Mesenchymal stem cell (in vitro differentiated cells and primary cell): ENCODE data around the gene TSPAN4.

ENCODE experiments used
- DNase-seq: peaks from one replicate; pipeline ENCODE4 v3.0.0-alpha.2; 2013
- H2AFZ ChIP-seq: one replicate; pipeline ENCODE4 v1.6.1; 2013; ENCODE audit warnings: low read depth, mild to moderate bottlenecking, control low read depth, inconsistent platforms, low read length, moderate library complexity
- H2AK5ac ChIP-seq: 2 replicates; pipeline ENCODE4 v1.6.1; 2013; ENCODE audit warnings: low read length, moderate library complexity, mild to moderate bottlenecking, inconsistent platforms; ENCODE audit not compliant: severe bottlenecking
- H2BK120ac ChIP-seq: one replicate; pipeline ENCODE4 v1.6.1; 2013; ENCODE audit warnings: low read depth, mild to moderate bottlenecking, inconsistent platforms, low read length, moderate library complexity
- H2BK12ac ChIP-seq, 2 experiments: one replicate each; pipeline ENCODE4 v1.6.1; 2013; ENCODE audit warnings: inconsistent platforms in 2 of 2, low read length in 2 of 2, mild to moderate bottlenecking in 2 of 2, moderate library complexity in 2 of 2, control low read depth in 1 of 2
- H2BK15ac ChIP-seq: one replicate; pipeline ENCODE4 v1.6.1; 2013; ENCODE audit warnings: mild to moderate bottlenecking, low read depth, inconsistent platforms; ENCODE audit not compliant: poor library complexity, severe bottlenecking
- H2BK5ac ChIP-seq: 2 replicates; pipeline ENCODE4 v1.6.1; 2013; ENCODE audit warnings: low read depth, mild to moderate bottlenecking, low read length, control low read depth, inconsistent platforms; ENCODE audit not compliant: poor library complexity, severe bottlenecking
- H3K14ac ChIP-seq, 2 experiments: one replicate each; pipeline ENCODE4 v1.6.1; 2013; ENCODE audit warnings: inconsistent platforms in 2 of 2, low read length in 2 of 2, control low read depth in 1 of 2, mild to moderate bottlenecking in 1 of 2, moderate library complexity in 1 of 2
- H3K18ac ChIP-seq, 2 experiments: one replicate each; pipeline ENCODE4 v1.6.1; 2013; ENCODE audit warnings: inconsistent platforms in 2 of 2, low read length in 2 of 2, control low read depth in 1 of 2, low read depth in 1 of 2, mild to moderate bottlenecking in 1 of 2
- H3K23ac ChIP-seq, 2 experiments: one replicate each; pipeline ENCODE4 v1.6.1; 2013; ENCODE audit warnings: inconsistent platforms in 2 of 2, low read length in 2 of 2, mild to moderate bottlenecking in 2 of 2, moderate library complexity in 2 of 2, control low read depth in 1 of 2
- H3K27ac ChIP-seq: 2 replicates; pipeline ENCODE4 v1.5.1; 2013; ENCODE audit warnings: mild to moderate bottlenecking, moderate library complexity, low read length, control low read depth, inconsistent platforms; ENCODE audit not compliant: poor library complexity, severe bottlenecking
- H3K27me3 ChIP-seq, 2 experiments: 2 replicates each; pipeline versions ENCODE4 v1.6.1 to v1.7.0; 2013; ENCODE audit warnings: low read length in 2 of 2, mild to moderate bottlenecking in 2 of 2, moderate library complexity in 2 of 2, control low read depth in 1 of 2, inconsistent platforms in 1 of 2; ENCODE audit not compliant: control insufficient read depth in 1 of 2, insufficient read depth in 1 of 2
- H3K36me3 ChIP-seq, 2 experiments: 2 replicates each; pipeline versions ENCODE4 v1.6.1 to v1.7.0; 2013; ENCODE audit warnings: low read length in 2 of 2, control low read depth in 1 of 2, inconsistent platforms in 1 of 2, low read depth in 1 of 2, mild to moderate bottlenecking in 1 of 2; ENCODE audit not compliant: insufficient read depth in 2 of 2, control insufficient read depth in 1 of 2
- H3K4ac ChIP-seq, 2 experiments: one replicate each; pipeline ENCODE4 v1.6.1; 2013; ENCODE audit warnings: inconsistent platforms in 2 of 2, low read length in 2 of 2, mild to moderate bottlenecking in 2 of 2, moderate library complexity in 2 of 2, control low read depth in 1 of 2, low read depth in 1 of 2
- H3K4me1 ChIP-seq: 2 replicates; pipeline ENCODE4 v1.6.1; 2013; ENCODE audit warnings: low read depth, low read length, control low read depth; ENCODE audit not compliant: control insufficient read depth, insufficient read depth
- H3K4me2 ChIP-seq: 2 replicates; pipeline ENCODE4 v1.6.1; 2013; ENCODE audit warnings: low read length, mild to moderate bottlenecking, inconsistent platforms; ENCODE audit not compliant: poor library complexity, severe bottlenecking
- H3K4me3 ChIP-seq, 2 experiments: 2 replicates each; pipeline versions ENCODE4 v1.5.1 to v1.7.0; 2013; ENCODE audit warnings: low read length in 2 of 2, mild to moderate bottlenecking in 2 of 2, control low read depth in 1 of 2, low read depth in 1 of 2; ENCODE audit not compliant: insufficient read depth in 1 of 2
- H3K79me1 ChIP-seq: replicated peaks from 2 replicates; pipeline ENCODE4 v1.6.1; 2013; ENCODE audit warnings: mild to moderate bottlenecking, control low read depth, low read length, inconsistent platforms; ENCODE audit not compliant: poor library complexity, severe bottlenecking
- H3K9ac ChIP-seq: 2 replicates; pipeline ENCODE4 v1.7.0; 2013; ENCODE audit warnings: mild to moderate bottlenecking, low read length, moderate library complexity
- H3K9me3 ChIP-seq: 2 replicates; pipeline ENCODE4 v1.7.0; 2013; ENCODE audit warnings: mild to moderate bottlenecking, low read length; ENCODE audit not compliant: control insufficient read depth
- H4K8ac ChIP-seq: one replicate; pipeline ENCODE4 v1.6.1; 2013; ENCODE audit warnings: inconsistent platforms, mild to moderate bottlenecking, low read length, moderate library complexity
- H4K91ac ChIP-seq: one replicate; pipeline ENCODE4 v1.6.1; 2013; ENCODE audit warnings: mild to moderate bottlenecking, low read length, inconsistent platforms
- WGBS: methylation state at CpG from one replicate; pipeline ENCODE4 v1.1.7; 2013; ENCODE audit warnings: mixed read lengths; 5-methylcytosine and 5-hydroxymethylcytosine counted together

TSPAN4 gene

GRCh38 chr11:831961-832528, 10.6 kb upstream of the TSPAN4 start:
- Histone ChIP-seq H3K4me1 (peaks cover 78% of the 10 kb centered on the region), H3K18ac (peak overlapping the region; percentile 56 to 94), H3K23ac (peak overlapping the region in 1 of 2 experiments; percentile 6), H4K91ac (peak overlapping the region; percentile 86), H2BK5ac (peak overlapping the region; percentile 31), H3K36me3 (peaks cover 10 to 13% of the 10 kb centered on the region in 2 experiments), H2AFZ (no peak overlapping the region), H2AK5ac (peak overlapping the region; percentile 23), H3K27me3 (peaks cover 0 to 12% of the 10 kb centered on the region in 2 experiments), H3K4me3 (peak overlapping the region; percentile 73 to 78), H3K27ac (peak overlapping the region; percentile 71), H2BK15ac (peak overlapping the region; percentile 34), H3K9ac (peak overlapping the region; percentile 78), H2BK120ac (no peak overlapping the region), H3K79me1 (no peaks in the 10 kb centered on the region), H3K4ac (peak overlapping the region; percentile 83 to 90), H3K4me2 (peak overlapping the region; percentile 81), H2BK12ac (peak overlapping the region; percentile 12 to 86), H3K14ac (peak overlapping the region in 1 of 2 experiments; percentile 91), H4K8ac (peak overlapping the region; percentile 73), H3K9me3 (no peaks in the 10 kb centered on the region)
- 59% methylated on average over 17 of the region's 23 CpGs for WGBS
- DNase-seq = no peak

GRCh38 chr11:832529-833113, 10.0 kb upstream of the TSPAN4 start, which contains the start of gene CD151:
Gene CD151 (plus strand): TSS chr11:832952. CDS start chr11:836070, 3,118 bp downstream.
- Histone ChIP-seq H3K14ac (peak within 1 kb of the TSS in 1 of 2 experiments; percentile 91), H3K9me3 (no peaks in the 10 kb centered on the region), H4K8ac (peak within 1 kb of the TSS; percentile 73), H2AFZ (peak within 1 kb of the TSS; percentile 90), H2BK120ac (peak within 1 kb of the TSS; percentile 84), H2BK15ac (peak within 1 kb of the TSS; percentile 78), H3K36me3 (peaks cover 16 to 19% of the 10 kb centered on the region in 2 experiments), H3K27me3 (peaks cover 0 to 8% of the 10 kb centered on the region in 2 experiments), H3K79me1 (no peaks in the 10 kb centered on the region), H3K9ac (peak within 1 kb of the TSS; percentile 93), H2BK5ac (peak within 1 kb of the TSS; percentile 88), H2BK12ac (peak within 1 kb of the TSS; percentile 12 to 86), H4K91ac (peak within 1 kb of the TSS; percentile 86), H3K4me1 (peaks cover 78% of the 10 kb centered on the region), H3K4me3 (peak within 1 kb of the TSS; percentile 73 to 82), H3K27ac (peak within 1 kb of the TSS; percentile 98), H3K18ac (peak within 1 kb of the TSS; percentile 78 to 94), H3K4me2 (peak within 1 kb of the TSS; percentile 83), H3K23ac (peak within 1 kb of the TSS in 1 of 2 experiments; percentile 87), H3K4ac (peak within 1 kb of the TSS; percentile 90 to 94), H2AK5ac (peak within 1 kb of the TSS; percentile 70)
- under 1% methylated on average over 21 of the region's 67 CpGs for WGBS
- peak; percentile 64 for DNase-seq

- peak overlapping the region; percentile 78 to 90 for H3K18ac ChIP-seq
- no peaks in the 10 kb centered on the region for H3K9me3 ChIP-seq
- H2BK120ac ChIP-seq = peak overlapping the region; percentile 84
- peak; percentile 65 for DNase-seq
- H3K9ac ChIP-seq = peak overlapping the region; percentile 93
- H2AFZ ChIP-seq = no peak overlapping the region
- peak overlapping the region; percentile 88 for H2BK5ac ChIP-seq
- no peaks in the 10 kb centered on the region for H3K79me1 ChIP-seq
- peaks cover 21 to 26% of the 10 kb centered on the region in 2 experiments for H3K36me3 ChIP-seq
- H2AK5ac ChIP-seq = peak overlapping the region; percentile 70
- peak overlapping the region in 1 of 2 experiments; percentile 88 for H3K14ac ChIP-seq
- peaks cover 0 to 3% of the 10 kb centered on the region in 2 experiments for H3K27me3 ChIP-seq
- peak overlapping the region; percentile 46 for H4K8ac ChIP-seq
- H3K4ac ChIP-seq = peak overlapping the region; percentile 31 to 94
- peak overlapping the region; percentile 83 for H3K4me2 ChIP-seq
- H2BK15ac ChIP-seq = peak overlapping the region; percentile 78
- peak overlapping the region in 1 of 2 experiments; percentile 80 for H2BK12ac ChIP-seq
- H3K27ac ChIP-seq = peak overlapping the region; percentile 98
- H4K91ac ChIP-seq = peak overlapping the region; percentile 65
- under 1% methylated on average over 53 of the region's 55 CpGs for WGBS
- peaks cover 77% of the 10 kb centered on the region for H3K4me1 ChIP-seq
- H3K23ac ChIP-seq = peak overlapping the region in 1 of 2 experiments; percentile 87
- H3K4me3 ChIP-seq = peak overlapping the region; percentile 73 to 82
Observed at GRCh38 chr11:833114-833791, 9.4 kb upstream of the TSPAN4 start.
